GM13976 (cell line): Measurements from ENCODE around the gene KANSL1.

Experiments used
- DNase-seq: peaks from one replicate; pipeline ENCODE4 v3.0.0; 2012; ENCODE audit warnings: low spot score
- in situ Hi-C: fragments of 300-500 bp; cut with MboI; formaldehyde crosslinking; loops from one replicate; pipeline ENCODE4 v1.12.0; 2022; ENCODE audit warnings: low sequenced_read_pairs, mixed read lengths, inconsistent platforms; ENCODE audit not compliant: unreplicated experiment
- TF ChIP-seq, protein P1 (sequence below): IDR thresholded peaks from 2 replicates; pipeline ENCODE4 v1.5.1; 2012; ENCODE audit warnings: borderline replicate concordance, mild to moderate bottlenecking; ENCODE audit not compliant: insufficient read depth; ENCODE audit errors: extremely low read depth, missing control alignments, control extremely low read depth

KANSL1 gene

DNA sequence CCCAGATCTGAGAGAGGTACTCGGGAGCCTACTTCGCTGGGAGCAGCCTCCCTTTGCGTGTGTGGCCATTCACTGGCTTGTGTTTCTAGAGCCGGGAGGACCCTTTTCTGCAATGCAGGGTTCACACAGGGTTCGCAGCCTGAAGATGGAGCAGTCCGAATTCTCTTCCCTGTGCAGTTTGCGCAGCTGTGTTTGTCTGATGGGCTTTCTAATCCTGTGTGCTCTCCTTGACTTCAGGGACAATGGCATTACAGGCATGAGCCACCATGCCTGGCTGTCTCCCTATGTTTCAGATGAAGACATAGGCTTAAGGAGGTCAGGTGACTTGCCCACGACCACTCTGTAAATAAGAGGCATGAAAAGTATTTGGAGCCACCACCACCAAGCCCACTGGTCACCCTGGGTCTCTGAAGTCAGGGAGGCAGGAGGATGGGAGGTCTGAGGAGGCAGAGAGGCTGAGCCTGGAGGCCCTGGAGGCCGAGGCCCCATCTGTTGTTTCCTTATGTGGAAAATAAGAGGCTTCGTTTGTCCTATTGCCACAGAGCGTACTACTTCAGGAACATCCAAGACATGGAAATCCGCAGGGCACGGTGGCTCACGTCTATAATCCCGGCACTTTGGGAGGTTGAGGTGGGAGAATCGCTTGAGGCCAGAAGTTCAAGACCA, 199.1 kb downstream of the KANSL1 start:
- DNase-seq: no peak
- in situ Hi-C loops: no loop called here
- TF ChIP-seq, protein P1, sequence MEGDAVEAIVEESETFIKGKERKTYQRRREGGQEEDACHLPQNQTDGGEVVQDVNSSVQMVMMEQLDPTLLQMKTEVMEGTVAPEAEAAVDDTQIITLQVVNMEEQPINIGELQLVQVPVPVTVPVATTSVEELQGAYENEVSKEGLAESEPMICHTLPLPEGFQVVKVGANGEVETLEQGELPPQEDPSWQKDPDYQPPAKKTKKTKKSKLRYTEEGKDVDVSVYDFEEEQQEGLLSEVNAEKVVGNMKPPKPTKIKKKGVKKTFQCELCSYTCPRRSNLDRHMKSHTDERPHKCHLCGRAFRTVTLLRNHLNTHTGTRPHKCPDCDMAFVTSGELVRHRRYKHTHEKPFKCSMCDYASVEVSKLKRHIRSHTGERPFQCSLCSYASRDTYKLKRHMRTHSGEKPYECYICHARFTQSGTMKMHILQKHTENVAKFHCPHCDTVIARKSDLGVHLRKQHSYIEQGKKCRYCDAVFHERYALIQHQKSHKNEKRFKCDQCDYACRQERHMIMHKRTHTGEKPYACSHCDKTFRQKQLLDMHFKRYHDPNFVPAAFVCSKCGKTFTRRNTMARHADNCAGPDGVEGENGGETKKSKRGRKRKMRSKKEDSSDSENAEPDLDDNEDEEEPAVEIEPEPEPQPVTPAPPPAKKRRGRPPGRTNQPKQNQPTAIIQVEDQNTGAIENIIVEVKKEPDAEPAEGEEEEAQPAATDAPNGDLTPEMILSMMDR: no peak

DNA sequence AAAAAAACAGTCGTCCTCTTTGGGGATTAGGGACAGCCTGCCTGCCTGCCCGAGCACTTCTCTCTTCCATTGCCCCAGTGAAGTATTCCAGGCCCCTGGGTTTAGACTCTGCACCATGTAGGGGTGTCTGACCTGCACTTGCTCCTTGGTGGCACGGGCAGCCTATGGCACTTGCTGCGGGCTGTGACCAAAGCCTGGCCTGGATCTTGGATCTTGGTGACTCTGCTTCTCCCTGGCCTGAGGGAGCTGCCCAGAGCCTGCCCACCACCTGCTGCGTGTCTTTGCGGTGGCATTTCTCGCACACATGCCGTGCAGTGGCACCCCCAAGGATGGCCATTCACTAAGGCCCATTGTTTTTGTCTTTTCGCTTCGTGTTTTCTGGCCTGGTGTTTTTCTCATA, 200.3 kb downstream of the KANSL1 start:
- TF ChIP-seq, protein P1: no peak
- in situ Hi-C loops: no loop called here
- DNase-seq: no peak

DNA sequence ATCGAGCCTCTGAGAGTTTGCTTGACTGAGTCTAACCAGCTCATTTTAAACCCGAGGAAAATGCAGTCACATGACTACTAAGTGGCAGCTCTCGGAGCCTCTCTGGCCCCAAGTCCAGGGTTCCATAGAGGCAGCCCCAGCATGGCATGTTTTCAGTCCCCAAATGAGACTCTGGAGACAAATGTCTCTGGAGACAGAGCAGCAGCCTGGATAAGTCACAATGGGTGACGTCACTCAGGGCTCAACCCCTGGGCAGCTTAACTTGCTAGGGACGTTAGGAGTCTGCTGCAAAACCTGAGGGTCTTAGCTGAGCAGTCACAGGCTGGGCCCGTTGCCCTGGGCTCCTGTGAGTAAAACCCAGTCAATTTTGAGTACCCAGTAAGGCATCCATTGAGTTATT, 201.1 kb downstream of the KANSL1 start:
- TF ChIP-seq, protein P1: no peak
- no peak for DNase-seq
- in situ Hi-C loops: no loop called here

DNA sequence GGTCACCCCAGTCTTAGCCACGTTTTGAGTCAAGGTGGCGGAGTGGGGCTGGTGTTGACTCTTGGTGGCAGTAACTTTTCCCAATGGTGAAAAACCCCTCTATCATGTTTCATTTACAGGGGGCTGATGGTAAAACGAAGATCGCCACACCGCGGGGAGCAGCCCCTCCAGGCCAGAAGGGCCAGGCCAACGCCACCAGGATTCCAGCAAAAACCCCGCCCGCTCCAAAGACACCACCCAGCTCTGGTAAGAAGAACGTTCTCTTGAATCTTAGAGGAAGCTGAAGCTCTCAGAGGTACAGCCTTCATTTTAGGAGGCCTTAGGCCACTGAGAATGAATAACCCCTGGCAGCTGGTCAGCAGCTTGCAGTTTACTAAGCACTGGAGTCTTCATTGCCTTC, 201.9 kb downstream of the KANSL1 start:
- no peak for DNase-seq
- TF ChIP-seq, protein P1: no peak
- in situ Hi-C loops: no loop called here

DNA sequence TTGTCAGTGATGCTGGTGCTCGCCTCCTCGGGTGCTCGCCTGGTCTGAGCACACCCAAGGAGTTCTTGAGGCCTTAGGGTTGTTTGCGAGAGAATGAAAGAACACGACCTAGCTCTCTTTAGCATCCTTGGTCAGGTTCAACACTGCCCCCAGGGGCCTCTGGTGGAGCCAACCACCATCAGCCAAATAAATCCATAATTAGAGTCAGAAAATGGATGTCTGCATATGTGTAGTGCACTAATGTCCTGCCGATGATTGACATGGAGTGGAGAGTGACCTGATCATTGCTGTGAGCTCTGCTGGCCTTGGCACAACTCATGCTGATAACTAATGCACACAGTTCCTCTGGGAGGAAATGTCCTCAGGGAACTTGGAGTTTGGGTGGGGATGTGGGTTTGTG, 202.3 kb downstream of the KANSL1 start:
- DNase-seq: no peak
- TF ChIP-seq, protein P1: no peak
- in situ Hi-C loops: no loop called here

DNA sequence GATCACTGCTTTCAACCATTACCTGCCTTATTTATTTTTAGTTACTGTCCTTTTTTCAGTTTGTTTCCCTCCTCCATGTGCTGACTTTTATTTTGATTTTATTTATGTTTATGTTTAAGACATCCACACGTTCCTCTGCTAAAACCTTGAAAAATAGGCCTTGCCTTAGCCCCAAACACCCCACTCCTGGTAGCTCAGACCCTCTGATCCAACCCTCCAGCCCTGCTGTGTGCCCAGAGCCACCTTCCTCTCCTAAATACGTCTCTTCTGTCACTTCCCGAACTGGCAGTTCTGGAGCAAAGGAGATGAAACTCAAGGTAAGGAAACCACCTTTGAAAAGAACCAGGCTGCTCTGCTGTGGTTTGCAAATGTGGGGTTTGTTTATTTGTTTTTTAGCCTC, 203.5 kb downstream of the KANSL1 start:
- in situ Hi-C loops: no loop called here
- DNase-seq: no peak
- TF ChIP-seq, protein P1: no peak
